Neuronal stem cell (in vitro differentiated cells): ENCODE measurements around the gene NSG1.

ENCODE experiments used
- DNase-seq: peaks from one replicate; pipeline ENCODE4 v3.0.0-alpha.2; 2013; ENCODE audit warnings: low spot score
- H2AFZ ChIP-seq: one replicate; pipeline ENCODE4 v1.6.1; 2013; ENCODE audit warnings: mild to moderate bottlenecking, low read length, inconsistent platforms
- H2AK5ac ChIP-seq: 2 replicates; pipeline ENCODE4 v1.6.1; 2013; ENCODE audit warnings: low read depth, mild to moderate bottlenecking, inconsistent platforms, low read length, moderate library complexity, mixed read lengths
- H2BK120ac ChIP-seq: 2 replicates; pipeline ENCODE4 v1.6.1; 2013; ENCODE audit warnings: low read depth, mild to moderate bottlenecking, inconsistent platforms, low read length, moderate library complexity, mixed read lengths
- H2BK12ac ChIP-seq: one replicate; pipeline ENCODE4 v1.6.1; 2013; ENCODE audit warnings: low read length, inconsistent platforms
- H2BK15ac ChIP-seq: 2 replicates; pipeline ENCODE4 v1.6.1; 2013; ENCODE audit warnings: mild to moderate bottlenecking, low read length, inconsistent platforms, mixed read lengths
- H2BK5ac ChIP-seq: one replicate; pipeline ENCODE4 v1.6.1; 2013; ENCODE audit warnings: inconsistent platforms, mild to moderate bottlenecking, low read length, moderate library complexity
- H3K14ac ChIP-seq: one replicate; pipeline ENCODE4 v1.6.1; 2013; ENCODE audit warnings: low read length, inconsistent platforms
- H3K18ac ChIP-seq: 2 replicates; pipeline ENCODE4 v1.6.1; 2013; ENCODE audit warnings: low read length, inconsistent platforms
- H3K23ac ChIP-seq: 2 replicates; pipeline ENCODE4 v1.6.1; 2013; ENCODE audit warnings: low read depth, mild to moderate bottlenecking, mixed read lengths, low read length, inconsistent platforms; ENCODE audit not compliant: poor library complexity
- H3K27ac ChIP-seq: replicated peaks from 3 replicates; pipeline ENCODE4 v1.5.1; 2013; ENCODE audit warnings: low read length, inconsistent platforms
- H3K27me3 ChIP-seq, 3 experiments: 2 replicates each; pipeline ENCODE4 v1.6.1; 2013; ENCODE audit warnings: low read length in 3 of 3, mild to moderate bottlenecking in 2 of 3, inconsistent platforms in 1 of 3, low read depth in 1 of 3, mixed read lengths in 1 of 3, moderate library complexity in 1 of 3; ENCODE audit not compliant: control insufficient read depth in 3 of 3, insufficient read depth in 3 of 3
- H3K36me3 ChIP-seq, 2 donors: replicated peaks in 1 of 2; 2 replicates each; pipeline ENCODE4 v1.6.1; 2013; ENCODE audit warnings: low read length in 2 of 2; ENCODE audit not compliant: control insufficient read depth in 2 of 2, insufficient read depth in 2 of 2
- H3K4ac ChIP-seq: 2 replicates; pipeline ENCODE4 v1.6.1; 2013; ENCODE audit warnings: inconsistent platforms, mild to moderate bottlenecking, low read length, moderate library complexity
- H3K4me1 ChIP-seq, 2 donors: 1 replicate in 1 of 2; 2 replicates in 1 of 2; pipeline ENCODE4 v1.6.1; 2013; ENCODE audit warnings: low read length in 2 of 2, low read depth in 1 of 2; ENCODE audit not compliant: control insufficient read depth in 2 of 2, insufficient read depth in 1 of 2
- H3K4me2 ChIP-seq: one replicate; pipeline ENCODE4 v1.6.1; 2013; ENCODE audit warnings: mild to moderate bottlenecking, low read length, inconsistent platforms; ENCODE audit not compliant: insufficient read depth, poor library complexity, severe bottlenecking
- H3K4me3 ChIP-seq, 2 donors: 2 replicates each; pipeline ENCODE4 v1.5.1; 2013; ENCODE audit warnings: low read length in 2 of 2, mild to moderate bottlenecking in 2 of 2, inconsistent platforms in 1 of 2, moderate library complexity in 1 of 2
- H3K79me1 ChIP-seq: one replicate; pipeline ENCODE4 v1.6.1; 2013; ENCODE audit warnings: low read depth, mild to moderate bottlenecking, inconsistent platforms, low read length, moderate library complexity
- H3K9ac ChIP-seq: one replicate; pipeline ENCODE4 v1.6.1; 2013; ENCODE audit warnings: mild to moderate bottlenecking, low read depth, low read length, inconsistent platforms; ENCODE audit not compliant: poor library complexity
- H3K9me3 ChIP-seq, 2 donors: replicated peaks in 1 of 2; 2 replicates each; pipeline versions ENCODE3 to v1.6.1; 2013; ENCODE audit warnings: low read length in 2 of 2, mild to moderate bottlenecking in 2 of 2, inconsistent platforms in 1 of 2, low read depth in 1 of 2, mixed read lengths in 1 of 2, moderate library complexity in 1 of 2; ENCODE audit not compliant: control insufficient read depth in 2 of 2, insufficient read depth in 1 of 2
- H4K8ac ChIP-seq: one replicate; pipeline ENCODE4 v1.6.1; 2013; ENCODE audit warnings: low read depth, mild to moderate bottlenecking, inconsistent platforms, low read length, moderate library complexity
- H4K91ac ChIP-seq: one replicate; pipeline ENCODE4 v1.6.1; 2013; ENCODE audit warnings: low read length, low read depth, mild to moderate bottlenecking, inconsistent platforms; ENCODE audit not compliant: poor library complexity
- WGBS, 2 donors: extraction: QIAGEN DNeasy Blood & Tissue Kit; methylation state at CpG; one replicate each; pipeline ENCODE4 v1.1.7; 2013; ENCODE audit warnings: missing lambda C conversion rate in 2 of 2, mixed read lengths in 1 of 2; ENCODE audit not compliant: insufficient read length in 2 of 2, insufficient replicate concordance in 1 of 2; ENCODE audit errors: extremely low coverage in 2 of 2; 5-methylcytosine and 5-hydroxymethylcytosine counted together

NSG1 gene

DNA sequence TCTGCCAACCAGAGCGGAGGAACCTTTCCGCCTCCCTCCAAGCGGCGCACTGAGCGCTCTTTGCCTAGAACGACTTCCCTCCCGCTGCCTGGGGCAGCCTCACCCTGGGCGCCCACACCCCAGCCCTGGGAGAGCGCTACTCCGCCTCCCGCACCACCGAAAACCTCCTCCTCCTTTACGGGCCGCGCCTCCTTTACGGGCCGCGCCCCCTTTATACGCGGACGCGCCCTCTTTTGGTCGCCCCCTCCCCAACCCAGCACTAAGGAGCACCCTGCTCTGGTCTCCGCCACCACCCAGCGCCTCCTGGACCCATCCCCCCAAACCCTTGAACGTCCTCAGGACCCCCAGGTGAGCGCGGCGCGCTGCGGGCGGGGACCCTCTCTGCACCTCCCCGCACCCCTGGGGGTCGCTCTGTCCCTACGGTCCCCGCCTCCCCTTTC, 586 bp upstream of the NSG1 start:
- H2BK12ac ChIP-seq: peak overlapping the region; percentile 22
- peak overlapping the region; percentile 92 for H3K14ac ChIP-seq
- H2BK5ac ChIP-seq: peak overlapping the region; percentile 84
- H2BK15ac ChIP-seq: peak overlapping the region; percentile 93
- H4K91ac ChIP-seq: no peak overlapping the region
- H3K4me1 ChIP-seq: peaks cover 8 to 10% of the 10 kb centered on the region in 2 donors
- peak overlapping the region; percentile 81 for H3K9ac ChIP-seq
- H3K18ac ChIP-seq: peak overlapping the region; percentile 96
- no peak overlapping the region for H3K27ac ChIP-seq
- no peaks in the 10 kb centered on the region for H3K9me3 ChIP-seq
- peak overlapping the region; percentile 48 to 92 for H3K4me3 ChIP-seq
- H2AK5ac ChIP-seq: peak overlapping the region; percentile 58
- no peak for DNase-seq
- peak overlapping the region; percentile 94 for H2AFZ ChIP-seq
- no peak overlapping the region for H2BK120ac ChIP-seq
- H3K4me2 ChIP-seq: peak overlapping the region; percentile 96
- peaks cover 0 to 3% of the 10 kb centered on the region in 2 donors for H3K36me3 ChIP-seq
- H3K23ac ChIP-seq: peak overlapping the region; percentile 69
- no CpG with 5 or more reads among the region's 36 CpGs for WGBS, 2 donors
- no peak overlapping the region for H3K4ac ChIP-seq
- H4K8ac ChIP-seq: no peak overlapping the region
- H3K79me1 ChIP-seq: peaks cover 4% of the 10 kb centered on the region
- H3K27me3 ChIP-seq: peaks cover 7 to 95% (median 34%) of the 10 kb centered on the region in 3 experiments

DNA sequence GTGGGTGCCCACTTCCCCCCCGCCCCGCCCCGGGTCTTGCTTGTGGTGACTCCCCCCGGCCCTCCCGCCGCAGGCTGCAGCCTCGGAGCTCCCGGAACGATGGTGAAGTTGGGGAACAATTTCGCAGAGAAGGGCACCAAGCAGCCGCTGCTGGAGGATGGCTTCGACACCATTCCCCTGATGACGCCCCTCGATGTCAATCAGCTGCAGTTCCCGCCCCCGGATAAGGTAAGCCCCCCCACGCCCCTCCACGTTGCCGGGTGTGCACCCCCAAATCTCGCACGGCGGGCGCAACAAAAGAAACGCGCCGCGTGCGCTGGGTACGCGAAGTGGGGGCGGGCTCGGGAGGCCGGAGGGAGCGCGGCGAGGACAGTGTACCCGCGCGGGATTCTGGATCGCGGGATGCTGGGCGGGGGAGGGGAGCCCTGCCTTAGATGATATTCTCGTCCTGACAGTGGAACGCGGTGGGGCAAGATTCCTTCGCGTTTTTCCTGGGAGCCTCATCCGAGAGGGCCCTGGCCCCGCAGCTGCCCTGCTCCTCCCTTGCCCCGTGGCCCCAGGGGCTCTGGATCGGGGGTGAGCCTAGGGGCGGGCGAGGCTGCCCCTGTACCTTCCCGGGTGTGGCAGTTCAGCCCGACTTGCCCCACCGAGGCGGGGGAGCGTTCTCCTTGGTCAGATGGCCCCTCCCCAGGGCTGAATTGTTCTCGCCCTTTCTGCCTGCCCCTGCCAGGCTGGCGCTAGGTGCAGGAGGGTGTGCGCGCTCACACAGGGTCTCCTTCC, 819 bp downstream of the NSG1 start:
- Histone ChIP-seq H3K27ac (no peak overlapping the region), H3K27me3 (peaks cover 7 to 88% (median 34%) of the 10 kb centered on the region in 3 experiments)

DNA sequence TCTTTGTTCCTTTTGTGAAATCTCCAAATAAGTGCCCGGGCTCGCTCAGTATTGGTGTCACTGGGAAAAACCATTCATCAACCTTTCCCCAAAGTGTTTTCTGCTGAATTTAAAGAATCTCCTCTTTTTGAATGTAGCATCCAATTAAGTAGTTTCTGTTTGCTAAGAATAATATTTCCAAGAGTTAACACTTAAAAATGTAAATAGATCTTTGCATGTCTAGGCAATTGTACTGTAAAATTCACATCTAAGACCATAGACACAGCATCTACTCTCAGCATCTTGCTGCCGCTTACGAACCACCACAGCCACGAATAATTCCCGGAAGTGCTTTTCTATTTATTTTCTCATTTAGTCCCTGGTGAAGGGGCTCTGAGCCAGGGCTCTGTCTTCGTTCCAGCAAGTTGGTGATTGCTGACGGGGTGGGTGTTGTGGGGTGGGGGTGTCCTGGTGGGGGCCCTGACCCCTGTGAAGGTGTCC, 1.4 kb downstream of the NSG1 start:
- Histone ChIP-seq H4K91ac (no peak overlapping the region), H2BK15ac (no peak overlapping the region), H3K27ac (no peak overlapping the region), H4K8ac (no peak overlapping the region), H3K23ac (no peak overlapping the region), H3K14ac (no peak overlapping the region), H3K4me2 (no peak overlapping the region), H3K9ac (no peak overlapping the region), H2AK5ac (peak overlapping the region; percentile 68), H2AFZ (peak overlapping the region; percentile 94), H3K4me1 (peaks cover 8 to 10% of the 10 kb centered on the region in 2 donors), H2BK12ac (no peak overlapping the region), H3K27me3 (peaks cover 7 to 84% (median 34%) of the 10 kb centered on the region in 3 experiments), H2BK120ac (no peak overlapping the region), H3K79me1 (peaks cover 4% of the 10 kb centered on the region), H2BK5ac (no peak overlapping the region), H3K36me3 (peaks cover 0 to 15% of the 10 kb centered on the region in 2 donors), H3K4ac (no peak overlapping the region), H3K9me3 (no peaks in the 10 kb centered on the region), H3K4me3 (no peak overlapping the region), H3K18ac (no peak overlapping the region)
- no CpG with 5 or more reads among the region's 8 CpGs for WGBS, 2 donors
- no peak for DNase-seq

More for the DNA sequence above, 819 bp downstream of the NSG1 start:
- Histone ChIP-seq H2AFZ (peak overlapping the region; percentile 94), H3K4ac (no peak overlapping the region), H2BK120ac (no peak overlapping the region), H3K9ac (peak overlapping the region; percentile 91), H3K23ac (peak overlapping the region; percentile 56), H3K4me3 (peak overlapping the region; percentile 48 to 92), H2BK15ac (peak overlapping the region; percentile 78), H3K4me2 (peak overlapping the region; percentile 96), H3K79me1 (peaks cover 4% of the 10 kb centered on the region), H2BK12ac (no peak overlapping the region), H2AK5ac (peak overlapping the region; percentile 72), H4K8ac (no peak overlapping the region), H3K36me3 (peaks cover 0 to 13% of the 10 kb centered on the region in 2 donors), H3K9me3 (no peaks in the 10 kb centered on the region), H3K18ac (peak overlapping the region; percentile 95), H3K14ac (peak overlapping the region; percentile 92), H3K4me1 (peaks cover 8 to 10% of the 10 kb centered on the region in 2 donors), H2BK5ac (no peak overlapping the region), H4K91ac (no peak overlapping the region)
- no peak for DNase-seq
- WGBS, 2 donors: no CpG with 5 or more reads among the region's 62 CpGs
